ENCODE measurements around the gene CPNE7. TPM values are rescaled to one million over a fixed set of nuclear protein-coding genes. Genes with fewer than 3 reads are reported as not detected.
A peak's percentile ranks its signal among the peaks of the same experiment; 100 is the strongest.

The CPNE7 gene
- total and polyA plus RNA-seq, 2 of the 13 experiments (the other 11 are each of a cell fraction or from before 2014, with no cell fraction given): 0.59 TPM; not detected in 1

- TF ChIP-seq HNF1B (CRISPR knock-in tag; IDR thresholded peaks at IDR 0.05): 0 out of 2 replicates have a peak, but pooled peaks have one; percentile 35
- peak; percentile 80 for TF ChIP-seq PATZ1 (CRISPR knock-in tag; IDR thresholded peaks at IDR 0.05)
- peak; percentile 52; the same call in 1 of the 2 replicates for TF ChIP-seq MYPOP (CRISPR knock-in tag; IDR thresholded peaks at IDR 0.05)
- TF ChIP-seq ZNF615 (CRISPR knock-in tag; IDR thresholded peaks at IDR 0.05; ENCODE audit: borderline replicate concordance): no peak
- peak; percentile 70 for TF ChIP-seq ZNF772 (CRISPR knock-in tag; IDR thresholded peaks at IDR 0.05)
- TF ChIP-seq PITX1 (CRISPR knock-in tag; IDR thresholded peaks at IDR 0.05): peak; percentile 83
- peak; percentile 90 for TF ChIP-seq ZNF12 (CRISPR knock-in tag; IDR thresholded peaks at IDR 0.05)
- no peak for TF ChIP-seq ZNF160 (CRISPR knock-in tag; IDR thresholded peaks at IDR 0.05)
- TF ChIP-seq SATB2 (CRISPR knock-in tag; IDR thresholded peaks at IDR 0.05): no peak
- TF ChIP-seq ZNF251 (CRISPR knock-in tag; IDR thresholded peaks at IDR 0.05): 0 out of 2 replicates have a peak, but pooled peaks have one; percentile 20
- no peak for TF ChIP-seq SRF (IDR thresholded peaks at IDR 0.05; ENCODE audit: low read depth, low read length)
- no peak for TF ChIP-seq ZNF720 (CRISPR knock-in tag; IDR thresholded peaks at IDR 0.05)
- no peak for TF ChIP-seq THYN1 (CRISPR knock-in tag; IDR thresholded peaks at IDR 0.05; ENCODE audit: borderline replicate concordance, low read depth)
- no peak for TF ChIP-seq ZKSCAN1 (IDR thresholded peaks at IDR 0.05; ENCODE audit: low read length)
- TF ChIP-seq ZFP82 (CRISPR knock-in tag; IDR thresholded peaks at IDR 0.05; ENCODE audit: borderline replicate concordance): no peak
- peak; percentile 78 for TF ChIP-seq MIER2 (CRISPR knock-in tag; IDR thresholded peaks at IDR 0.05)
- no peak for TF ChIP-seq AGO2 (optimal IDR thresholded peaks at IDR 0.05; ENCODE audit: low read depth, low read length)
- TF ChIP-seq ZKSCAN8 (CRISPR knock-in tag; IDR thresholded peaks at IDR 0.05; ENCODE audit: borderline replicate concordance): 0 out of 2 replicates have a peak, but pooled peaks have one; percentile 44
- no peak for TF ChIP-seq NPAS2 (CRISPR knock-in tag; IDR thresholded peaks at IDR 0.05; ENCODE audit: borderline replicate concordance)
- no peak for TF ChIP-seq BRCA1 (CRISPR knock-in tag; IDR thresholded peaks at IDR 0.05)
- peak; percentile 88 for TF ChIP-seq ZNF704 (CRISPR knock-in tag; IDR thresholded peaks at IDR 0.05; ENCODE audit: borderline replicate concordance)
- TF ChIP-seq ZBTB46 (CRISPR knock-in tag; IDR thresholded peaks at IDR 0.05; ENCODE audit: borderline replicate concordance): peak; percentile 75; the same call in 1 of the 2 replicates
- TF ChIP-seq SOX5 (CRISPR knock-in tag; IDR thresholded peaks at IDR 0.05; ENCODE audit: borderline replicate concordance): peak; percentile 57
Observed at GRCh38 chr16:89572485-89573205, 2.9 kb upstream of the CPNE7 start (continued).

Data from HepG2 (cell line).